SHP77 treated with DMSO at 0.1 percent for 48 hours (cell line): ENCODE measurements around the gene FGD3.

Source experiments
- DNase-seq: peaks from one replicate; lab custom pipeline; 2025; lab: John Stamatoyannopoulos, UW

The FGD3 gene

GRCh38 chr9:93028448-93029006, 81.2 kb downstream of the FGD3 start:
- DNase-seq, result no peak

- no peak for DNase-seq
Measured at GRCh38 chr9:93030642-93031628, 83.6 kb downstream of the FGD3 start.

- no peak for DNase-seq
Measured at GRCh38 chr9:93031629-93032430, 84.5 kb downstream of the FGD3 start.

GRCh38 chr9:93032545-93032944, 85.2 kb downstream of the FGD3 start:
- DNase-seq, result no peak

DNA sequence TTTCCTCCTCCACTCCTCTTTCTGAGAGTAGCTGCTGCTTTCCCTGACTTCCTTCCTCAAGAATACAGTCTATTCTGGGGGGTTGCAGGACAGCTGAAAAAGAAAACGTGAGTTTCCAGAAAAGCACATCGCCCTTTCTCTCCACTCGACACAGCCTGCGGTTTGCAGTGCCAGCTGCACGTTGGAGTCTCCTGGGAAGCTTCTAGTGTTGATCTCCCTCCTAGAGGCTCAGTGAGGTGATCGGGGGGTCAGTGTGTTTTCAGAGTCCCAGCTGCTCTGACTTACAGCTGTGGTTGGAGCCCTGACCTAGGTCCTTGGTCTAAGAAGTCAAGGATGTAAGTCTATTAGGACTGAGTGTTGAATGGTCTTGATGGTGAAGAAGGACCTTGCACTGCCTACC, 86.2 kb downstream of the FGD3 start:
- no peak for DNase-seq

- DNase-seq, result no peak
Measured at GRCh38 chr9:93035106-93035660, 87.9 kb downstream of the FGD3 start.

- no peak for DNase-seq
Measured at GRCh38 chr9:93035821-93036351, 88.6 kb downstream of the FGD3 start.

GRCh38 chr9:93036887-93037475, 89.7 kb downstream of the FGD3 start:
- no peak for DNase-seq

- no peak for DNase-seq
Measured at GRCh38 chr9:93037476-93037971, 90.2 kb downstream of the FGD3 start.

DNA sequence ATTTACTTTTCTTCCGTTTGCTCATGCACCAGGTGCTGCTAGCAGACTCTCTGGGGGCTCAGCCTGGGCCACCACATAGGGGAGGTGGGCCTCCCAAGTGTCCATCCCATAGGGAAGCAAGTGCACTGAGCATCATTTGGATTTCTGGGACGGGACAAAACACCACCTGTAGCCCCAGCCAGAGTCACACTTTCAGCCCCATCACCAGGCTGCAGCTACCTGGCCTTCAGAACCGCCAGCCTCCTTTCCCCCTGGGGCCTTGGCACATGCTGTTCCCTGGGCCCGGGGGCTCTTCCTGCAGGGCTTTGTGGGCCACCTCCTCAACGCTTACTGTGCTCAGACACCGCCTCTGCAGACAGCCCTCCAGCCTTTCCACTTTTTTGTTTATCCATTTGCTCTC, 91.6 kb downstream of the FGD3 start:
- no peak for DNase-seq

DNA sequence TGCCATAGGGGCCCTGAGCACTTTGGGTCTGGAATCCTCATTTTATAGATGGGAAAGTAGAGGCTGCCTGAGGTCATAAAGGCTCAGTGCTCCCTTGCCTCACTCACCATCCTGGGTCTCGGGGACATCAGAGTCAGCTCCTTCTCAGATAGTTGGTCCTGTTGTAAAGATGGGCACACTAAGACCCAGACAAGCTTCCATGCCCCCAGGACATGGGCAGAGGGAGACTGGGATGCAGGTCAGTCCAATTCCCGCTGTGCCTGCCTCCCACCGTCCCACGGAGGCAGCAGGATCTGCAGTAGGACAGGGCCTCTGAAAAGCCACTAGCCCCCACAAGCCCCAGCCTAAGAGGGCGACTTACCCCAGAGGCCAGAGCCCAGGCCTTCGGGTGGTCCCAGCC, 92.1 kb downstream of the FGD3 start:
- DNase-seq, result no peak

DNA sequence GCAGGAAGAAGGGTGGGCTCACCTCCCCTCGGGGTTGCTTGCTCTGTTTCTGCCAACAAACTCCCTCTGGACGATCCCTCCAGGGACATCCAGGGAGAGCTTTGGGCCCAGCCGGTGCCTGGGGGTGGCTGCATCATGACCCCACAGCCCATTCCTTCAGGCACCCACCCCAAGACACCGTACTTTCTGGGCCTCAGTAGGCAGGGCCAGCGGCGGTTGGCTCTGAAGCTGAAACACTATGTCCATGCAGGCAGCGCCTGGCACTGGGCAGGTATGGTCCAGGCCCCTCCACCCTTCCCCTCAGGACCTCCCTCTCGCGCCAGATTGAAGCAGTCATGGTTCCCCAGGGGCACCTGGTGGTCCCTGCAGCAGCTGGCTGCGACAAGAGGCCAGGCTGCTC, 92.7 kb downstream of the FGD3 start:
- DNase-seq, result no peak

DNA sequence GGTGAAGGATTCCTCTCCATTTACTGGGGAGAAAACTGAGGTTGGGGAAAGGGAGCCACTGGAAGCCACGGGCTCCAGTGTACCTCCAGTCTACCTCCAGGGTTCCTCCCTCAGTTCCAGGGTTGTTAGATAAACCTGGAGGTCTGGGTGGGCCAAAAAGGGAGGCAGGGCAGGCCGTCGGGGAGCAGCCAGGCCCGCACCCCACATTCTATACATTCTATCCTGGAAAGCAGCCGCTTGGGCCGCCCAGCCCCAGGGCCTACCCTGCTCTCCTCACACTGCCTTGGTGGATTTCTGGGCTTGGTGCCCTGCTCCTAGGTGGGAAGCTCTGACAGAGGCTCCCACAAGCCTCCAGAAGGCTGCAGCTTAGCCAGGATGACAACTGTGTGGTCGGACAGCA, 93.1 kb downstream of the FGD3 start:
- no peak for DNase-seq

DNA sequence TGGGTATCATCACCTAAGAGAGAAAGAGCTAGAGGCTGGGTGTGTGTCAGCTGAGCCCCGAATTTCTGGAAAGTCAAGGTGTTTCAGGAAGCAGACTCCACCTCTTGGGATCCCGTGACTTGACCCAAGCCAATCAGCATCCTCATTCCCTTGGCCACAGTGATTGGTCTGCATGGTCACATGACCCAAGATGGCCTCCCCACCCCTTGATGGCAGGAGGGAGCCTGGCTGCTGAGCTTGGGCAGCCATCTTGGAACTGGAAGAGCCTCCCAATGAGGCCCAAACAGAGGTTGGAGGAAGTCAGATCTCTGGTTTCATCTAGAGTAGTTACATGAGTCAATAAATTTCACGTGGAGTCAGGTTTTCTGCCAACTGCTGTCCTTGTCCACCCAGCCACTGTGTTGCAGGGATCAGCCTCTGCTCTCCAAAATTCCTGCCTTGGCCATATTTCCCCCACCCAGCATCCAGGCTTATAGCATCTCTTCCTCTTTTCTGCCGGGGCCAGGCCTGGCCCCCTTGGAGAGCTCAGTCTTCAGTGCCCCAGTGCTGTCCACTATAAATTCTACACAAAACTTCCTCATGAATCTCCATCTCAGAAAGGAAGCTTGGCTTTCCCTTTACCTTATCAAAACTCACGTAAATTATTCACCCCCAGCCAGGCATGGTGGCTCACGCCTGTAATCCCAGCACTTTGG, 93.9 kb downstream of the FGD3 start:
- DNase-seq, result no peak

GRCh38 chr9:93043122-93043521, 95.8 kb downstream of the FGD3 start:
- no peak for DNase-seq

GRCh38 chr9:93045521-93045920, 98.2 kb downstream of the FGD3 start:
- DNase-seq, result no peak

GRCh38 chr9:93048566-93049448, 101.5 kb downstream of the FGD3 start:
- DNase-seq, result no peak

DNA sequence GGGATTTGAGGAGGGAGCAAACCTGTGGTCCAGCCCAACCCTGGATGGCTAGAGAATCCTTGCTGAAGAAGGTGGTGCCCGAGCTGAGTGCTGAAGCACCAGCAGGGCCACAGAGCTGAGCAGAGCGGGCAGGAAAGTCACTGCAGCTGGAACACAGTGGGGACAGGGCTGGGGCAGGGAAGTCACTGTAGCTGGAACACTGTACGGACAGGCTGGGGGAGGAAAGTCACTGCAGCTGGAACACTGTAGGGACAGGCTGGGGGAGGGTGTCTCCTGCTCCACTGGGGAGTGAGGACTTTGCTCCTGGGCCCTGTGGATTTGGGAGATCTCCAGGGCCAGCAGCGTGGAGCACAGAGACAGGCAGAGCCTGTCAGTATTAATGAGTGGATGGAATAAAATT, 102.2 kb downstream of the FGD3 start:
- no peak for DNase-seq

GRCh38 chr9:93050231-93050630, 102.9 kb downstream of the FGD3 start:
- no peak for DNase-seq

- no peak for DNase-seq
Measured at GRCh38 chr9:93051680-93052089, 104.4 kb downstream of the FGD3 start.
